ENCODE data around the gene PRSS2.
A peak's percentile ranks its signal among the peaks of the same experiment; 100 is the strongest.
"Not testable (repeated sequence)": the region's sequence is repeated elsewhere in the genome, so short reads cannot be mapped to it uniquely, and the experiment has no call there.

PRSS2 gene

DNA sequence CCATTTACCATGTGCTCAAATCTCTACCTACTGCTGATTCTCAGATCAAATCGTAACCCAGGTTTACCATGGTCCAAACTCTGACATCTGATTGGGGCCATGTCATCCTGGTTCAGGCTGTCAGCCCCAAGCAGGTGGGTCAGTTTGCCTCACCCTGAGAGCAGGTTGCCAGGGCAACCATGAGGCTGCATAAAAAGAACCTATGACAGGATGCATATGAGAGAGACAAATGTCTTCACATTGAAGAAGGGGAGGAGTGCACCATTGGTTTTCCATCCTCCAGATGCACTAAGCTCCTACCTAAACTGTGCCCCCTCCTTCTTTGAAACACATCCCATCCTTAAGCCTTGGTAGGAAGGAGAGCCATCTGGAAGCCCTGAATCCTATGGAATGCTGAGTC lies 11.3 kb upstream of the PRSS2 start:
- DNase-seq (ENCODE audit: low spot score), result peak; percentile 13

DNA sequence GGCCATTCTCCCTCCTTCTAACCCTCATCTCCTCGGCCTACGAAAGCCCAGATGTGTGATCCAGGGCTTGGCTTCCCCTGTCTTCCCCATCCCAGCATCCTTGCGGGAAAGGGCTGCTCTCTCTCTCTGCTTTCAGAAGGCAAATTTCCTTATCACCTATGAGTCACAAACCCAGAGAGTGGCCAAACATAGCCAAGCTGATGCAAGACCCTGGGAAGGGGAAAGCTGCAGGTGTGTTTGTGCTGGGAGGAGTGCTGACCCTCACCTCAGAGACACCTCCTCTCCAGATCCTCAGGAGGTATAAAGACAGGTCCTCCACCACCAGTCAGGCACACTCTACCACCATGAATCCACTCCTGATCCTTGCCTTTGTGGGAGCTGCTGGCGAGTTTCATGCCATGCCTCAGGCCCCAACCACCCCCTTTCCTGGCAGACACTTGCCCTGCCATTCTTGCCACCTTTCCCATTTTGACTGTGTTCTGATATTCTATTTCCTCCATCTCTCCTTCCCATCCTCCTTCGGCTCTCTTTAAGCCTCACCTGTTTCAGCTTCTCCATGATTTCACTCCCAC lies 10.6 kb upstream of the PRSS2 start:
- DNase-seq (ENCODE audit: low spot score), result no peak

DNA sequence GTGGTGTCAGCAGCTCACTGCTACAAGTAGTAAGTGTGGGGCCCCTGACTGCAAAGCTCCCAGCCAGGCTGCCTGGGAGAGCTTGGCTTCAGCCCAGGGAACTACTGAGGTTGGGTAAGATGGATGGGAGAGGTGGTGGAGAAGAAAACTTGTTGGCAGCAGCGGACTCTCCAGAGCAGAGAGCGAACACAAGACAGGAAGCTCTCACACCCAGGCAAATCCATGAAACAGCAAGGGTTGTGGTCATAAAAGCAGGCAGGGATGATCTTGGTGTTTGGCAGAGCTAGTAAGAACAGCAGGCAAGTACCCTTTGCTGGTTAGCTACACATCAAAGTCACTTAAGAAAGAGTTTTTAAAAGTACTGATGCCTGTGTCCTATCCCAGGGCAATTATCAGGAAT lies 9.2 kb upstream of the PRSS2 start:
- not testable (repeated sequence) for DNase-seq (ENCODE audit: low spot score)

DNA sequence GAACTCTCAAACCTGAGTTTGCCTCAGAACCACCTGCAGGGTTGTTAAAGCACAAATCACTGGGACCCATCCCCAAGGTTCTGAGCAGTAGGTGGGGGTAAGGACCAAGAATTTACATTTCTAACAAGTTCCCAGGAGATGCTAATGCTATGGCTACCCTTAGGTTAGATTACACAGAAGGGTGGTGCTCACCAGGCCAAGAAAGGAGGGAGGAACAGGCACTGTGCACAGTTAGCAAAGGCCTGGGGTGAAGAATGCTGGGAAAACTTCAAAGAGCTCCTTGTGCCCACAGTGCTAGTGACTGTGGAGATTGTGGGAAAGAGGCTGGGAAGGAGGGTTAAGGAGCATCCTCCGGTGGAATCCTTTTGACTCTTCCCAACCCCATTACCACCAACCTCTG lies 8.7 kb upstream of the PRSS2 start:
- no peak for DNase-seq (ENCODE audit: low spot score)

DNA sequence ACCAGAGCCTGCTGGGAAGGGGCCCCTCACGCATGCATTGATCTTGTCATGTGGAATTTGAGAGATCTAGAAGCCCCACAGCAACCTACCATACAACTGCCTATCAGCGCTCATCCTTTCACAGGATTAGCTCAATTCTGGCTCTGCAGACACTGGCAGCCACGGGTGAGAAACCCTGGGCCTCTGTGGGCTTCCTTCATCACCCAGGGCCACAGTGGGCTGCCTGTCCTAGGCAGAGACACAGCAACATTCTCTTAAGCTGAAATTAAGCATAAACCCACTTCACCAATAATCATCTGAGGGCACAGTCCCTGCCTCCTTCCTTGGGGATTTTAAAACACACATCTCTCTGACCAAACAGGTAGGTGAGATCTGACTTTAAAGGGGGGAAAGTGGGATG lies 3.3 kb upstream of the PRSS2 start:
- no peak for DNase-seq (ENCODE audit: low spot score)

DNA sequence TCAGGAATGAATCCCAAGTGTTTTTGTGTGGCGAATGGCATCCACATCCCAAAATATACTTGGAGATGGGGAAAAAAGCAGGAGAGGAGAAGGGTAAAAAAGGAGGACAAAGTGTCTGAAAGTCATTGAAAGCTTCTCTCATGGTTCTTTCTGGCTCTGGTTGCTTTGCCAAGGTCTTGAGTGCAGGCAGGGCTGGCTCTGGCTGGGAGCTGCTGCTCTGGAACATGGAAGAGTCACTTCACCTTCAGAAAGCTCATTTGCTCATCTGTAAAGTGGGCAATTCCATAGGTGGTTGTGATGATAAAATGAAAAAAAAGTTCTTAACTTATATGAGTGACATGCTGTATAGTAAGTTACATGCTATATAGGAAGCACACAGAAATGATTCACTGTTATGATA lies 2.9 kb upstream of the PRSS2 start:
- no peak for DNase-seq (ENCODE audit: low spot score)

DNA sequence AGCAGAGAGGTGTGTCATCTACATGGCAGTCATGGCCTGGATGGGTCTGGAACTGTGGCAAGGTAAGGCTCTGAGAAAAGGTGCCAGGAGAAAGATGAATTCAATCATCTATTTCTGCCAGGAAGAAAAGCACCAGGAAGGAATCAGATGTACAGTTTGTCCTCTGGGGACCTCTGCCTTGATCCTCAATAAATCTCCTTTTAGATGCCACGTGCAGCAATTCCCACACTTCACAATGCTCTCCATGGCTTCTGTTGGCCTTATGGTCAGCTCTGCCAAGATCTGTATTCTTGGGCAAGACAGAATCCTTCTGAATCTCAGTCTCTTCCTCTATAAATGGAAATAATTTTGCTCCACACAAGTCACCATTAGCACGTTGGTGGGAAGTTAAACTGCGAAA lies 1.9 kb upstream of the PRSS2 start:
- not testable (repeated sequence) for DNase-seq (ENCODE audit: low spot score)

DNA sequence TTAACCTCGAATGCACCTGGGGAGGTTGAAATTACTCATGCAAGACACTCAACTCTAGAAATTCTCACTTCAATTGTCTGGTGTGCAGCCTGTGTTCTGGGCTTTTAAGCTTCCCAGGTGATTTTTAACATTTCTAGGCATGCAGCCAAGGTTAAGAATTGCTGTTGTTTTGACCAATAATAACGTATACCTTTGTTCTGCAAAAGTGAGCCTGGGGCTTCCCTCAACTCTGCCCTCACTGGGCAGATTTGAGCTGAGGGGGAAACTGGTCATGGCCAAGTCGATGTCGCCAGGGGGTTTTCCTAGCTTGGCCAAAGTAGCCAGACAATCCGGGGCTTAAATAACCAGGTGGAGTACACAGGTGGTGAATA lies 568 bp downstream of the PRSS2 start:
- peak; percentile 29 for DNase-seq (ENCODE audit: low spot score)

DNA sequence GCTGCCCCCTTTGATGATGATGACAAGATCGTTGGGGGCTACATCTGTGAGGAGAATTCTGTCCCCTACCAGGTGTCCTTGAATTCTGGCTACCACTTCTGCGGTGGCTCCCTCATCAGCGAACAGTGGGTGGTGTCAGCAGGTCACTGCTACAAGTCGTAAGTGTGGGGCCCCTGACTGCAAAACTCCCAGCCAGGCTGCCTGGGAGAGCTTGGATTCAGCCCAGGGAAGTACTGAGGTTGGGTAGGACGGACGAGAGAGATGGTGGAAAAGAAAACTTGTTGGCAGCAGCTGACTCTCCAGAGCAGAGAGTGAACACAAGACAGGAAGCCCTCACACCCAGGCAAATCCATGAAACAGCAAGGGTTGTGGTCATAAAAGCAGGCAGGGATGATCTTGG lies 1.3 kb downstream of the PRSS2 start:
- no peak for DNase-seq (ENCODE audit: low spot score)

DNA sequence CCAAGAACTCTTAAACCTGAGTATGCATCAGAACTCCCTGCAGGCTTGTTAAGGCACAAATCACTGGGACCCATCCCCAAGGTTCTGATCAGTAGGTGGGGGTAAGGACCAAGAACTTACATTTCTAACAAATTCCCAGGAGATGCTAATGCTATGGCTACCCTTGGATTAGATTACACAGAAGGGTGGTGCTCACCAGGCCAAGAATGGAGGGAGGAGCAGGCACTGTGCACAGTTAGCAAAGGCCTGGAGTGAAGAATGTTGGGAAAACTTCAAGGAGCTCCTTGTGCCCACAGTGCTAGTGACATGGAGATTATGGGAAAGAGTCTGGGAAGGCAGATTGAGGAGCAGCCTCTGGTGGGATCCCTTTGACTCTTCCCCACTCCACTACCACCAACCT lies 1.9 kb downstream of the PRSS2 start:
- no peak for DNase-seq (ENCODE audit: low spot score)

DNA sequence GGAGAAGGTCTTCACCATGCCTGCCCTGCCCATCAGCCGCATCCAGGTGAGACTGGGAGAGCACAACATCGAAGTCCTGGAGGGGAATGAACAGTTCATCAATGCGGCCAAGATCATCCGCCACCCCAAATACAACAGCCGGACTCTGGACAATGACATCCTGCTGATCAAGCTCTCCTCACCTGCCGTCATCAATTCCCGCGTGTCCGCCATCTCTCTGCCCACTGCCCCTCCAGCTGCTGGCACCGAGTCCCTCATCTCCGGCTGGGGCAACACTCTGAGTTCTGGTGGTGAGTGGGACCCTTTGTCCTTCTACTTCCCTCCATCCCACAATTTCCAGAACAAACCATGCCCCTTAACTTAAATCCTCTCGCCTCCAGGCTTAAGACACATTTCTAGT lies 2.5 kb downstream of the PRSS2 start:
- no peak for DNase-seq (ENCODE audit: low spot score)

DNA sequence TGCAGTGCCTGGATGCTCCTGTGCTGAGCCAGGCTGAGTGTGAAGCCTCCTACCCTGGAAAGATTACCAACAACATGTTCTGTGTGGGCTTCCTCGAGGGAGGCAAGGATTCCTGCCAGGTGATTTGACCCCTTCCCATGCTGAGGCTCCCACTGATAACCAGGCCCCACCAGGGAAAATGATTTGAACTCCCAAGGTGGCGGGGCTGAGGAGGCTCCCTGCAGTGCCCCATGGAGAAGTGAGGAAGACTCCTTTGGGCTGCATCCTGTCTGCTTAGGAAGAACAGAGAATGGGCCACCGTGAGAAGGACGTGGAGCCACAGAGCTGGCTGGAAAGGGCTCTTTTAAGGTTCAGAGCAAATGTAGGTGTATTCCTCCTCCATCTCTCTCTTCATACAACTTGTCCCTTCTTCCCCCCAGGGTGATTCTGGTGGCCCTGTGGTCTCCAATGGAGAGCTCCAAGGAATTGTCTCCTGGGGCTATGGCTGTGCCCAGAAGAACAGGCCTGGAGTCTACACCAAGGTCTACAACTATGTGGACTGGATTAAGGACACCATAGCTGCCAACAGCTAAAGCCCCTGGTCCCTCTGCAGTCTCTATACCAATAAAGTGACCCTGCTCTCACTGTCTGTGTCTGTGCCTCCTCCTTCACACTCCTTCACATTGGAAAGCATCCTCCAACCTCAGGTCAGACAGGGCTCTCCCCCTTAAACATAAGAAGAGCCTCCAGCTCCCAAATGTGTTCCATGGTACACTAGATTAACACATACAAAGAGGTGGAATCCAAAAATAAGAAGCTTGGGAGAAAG lies 3.4 kb downstream of the PRSS2 start:
- no peak for DNase-seq (ENCODE audit: low spot score)

DNA sequence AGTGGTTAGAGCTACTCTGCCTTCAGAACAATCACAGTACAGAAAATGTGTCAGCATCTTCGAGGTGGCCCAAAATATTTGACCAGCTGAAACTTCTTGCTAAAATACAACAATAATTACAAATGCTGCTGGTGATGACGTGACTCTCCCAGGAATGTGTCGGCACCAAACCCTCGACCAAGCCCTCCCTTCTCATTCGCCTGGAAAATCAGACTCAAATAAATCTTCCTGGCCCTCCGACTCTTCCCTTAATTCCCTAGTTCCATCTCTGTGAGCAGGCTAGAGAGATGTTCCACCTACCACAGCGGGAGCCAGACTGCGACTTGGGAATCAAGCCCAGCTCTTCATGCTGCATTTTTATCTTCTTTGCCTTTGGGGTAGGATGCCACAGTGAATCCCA lies 4.1 kb downstream of the PRSS2 start:
- no peak for DNase-seq (ENCODE audit: low spot score)

DNA sequence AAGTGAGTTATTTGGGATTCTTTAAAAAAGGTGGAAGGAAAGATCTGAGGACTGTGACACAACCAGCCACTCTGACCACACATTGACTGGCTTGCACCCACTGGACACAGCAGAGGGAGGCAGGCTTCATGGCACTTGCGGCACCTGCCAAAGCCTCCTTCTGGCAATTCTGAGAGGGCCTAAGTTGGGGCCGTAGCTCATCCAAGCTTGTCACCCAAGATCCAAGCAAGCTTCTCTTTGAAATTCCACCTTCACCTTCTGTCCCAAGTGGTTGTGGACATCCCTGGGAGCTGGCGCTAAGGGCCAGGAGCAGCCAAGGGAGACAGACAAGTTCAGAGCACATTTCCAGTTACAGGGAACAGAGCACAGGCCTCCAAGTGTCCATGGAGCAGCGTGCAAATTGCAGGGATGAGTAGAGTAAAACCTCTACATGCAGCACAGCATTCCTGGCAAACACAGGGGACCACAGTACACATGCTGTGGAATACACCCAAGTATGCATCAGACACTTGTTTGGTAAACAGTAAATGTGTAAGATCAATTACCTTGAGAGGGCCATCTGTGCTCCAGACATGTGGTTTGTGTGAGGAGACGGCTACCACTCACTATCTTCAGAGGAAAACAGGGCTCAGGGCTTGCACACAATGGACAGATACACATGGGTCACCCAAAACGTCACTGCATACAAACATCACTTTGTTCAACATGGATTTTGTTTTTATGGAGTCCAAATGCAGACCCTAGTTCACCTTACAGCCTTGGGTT lies 4.8 kb downstream of the PRSS2 start:
- DNase-seq (ENCODE audit: low spot score), result not testable (repeated sequence)

DNA sequence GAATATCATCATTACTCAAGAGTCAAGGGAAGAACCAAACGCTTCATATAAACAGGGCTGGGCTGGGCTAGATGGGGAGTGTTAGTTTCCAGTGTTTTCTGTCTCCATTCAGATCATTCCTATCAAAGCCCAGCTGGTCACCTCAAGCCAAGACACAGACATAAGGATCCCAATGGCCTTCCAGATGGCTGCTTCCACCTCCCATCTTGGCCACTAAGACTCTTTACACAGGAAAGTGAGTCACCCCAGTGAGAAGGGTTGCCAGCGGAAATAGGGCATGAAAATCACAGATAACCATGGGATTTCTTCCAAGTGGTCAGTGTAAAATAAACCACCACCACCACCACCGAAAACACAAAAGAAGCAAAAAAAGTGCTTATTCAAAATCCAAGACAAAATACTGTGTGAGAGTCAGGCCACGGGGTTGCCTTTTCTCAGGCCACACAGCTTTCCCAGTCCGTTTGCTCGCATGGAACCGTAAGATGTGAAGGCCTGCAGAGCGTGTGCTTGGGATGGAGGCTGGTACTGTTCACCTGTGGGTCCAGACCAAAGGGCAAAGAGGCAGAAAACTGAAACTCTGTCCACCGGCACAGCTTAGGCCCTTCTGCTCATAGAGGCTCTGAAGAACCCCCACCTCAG lies 5.6 kb downstream of the PRSS2 start:
- no peak for DNase-seq (ENCODE audit: low spot score)

DNA sequence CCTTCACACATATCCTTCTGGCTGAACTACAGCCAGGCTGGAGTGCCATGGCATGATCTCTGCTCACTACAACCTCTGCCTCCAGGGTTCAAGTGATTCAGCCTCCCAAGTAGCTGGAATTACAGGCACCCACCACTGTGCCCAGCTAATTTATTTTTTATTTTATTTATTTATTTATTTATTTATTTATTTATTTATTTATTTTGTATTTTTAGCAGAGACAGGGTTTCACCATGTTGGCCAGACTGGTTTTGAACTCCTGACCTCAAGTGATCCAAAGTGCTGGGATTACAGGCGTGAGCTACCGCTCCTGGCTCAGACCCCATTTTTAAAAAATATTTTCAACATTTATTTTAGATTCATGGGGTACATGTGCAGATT lies 6.1 kb downstream of the PRSS2 start:
- not testable (repeated sequence) for DNase-seq (ENCODE audit: low spot score)

DNA sequence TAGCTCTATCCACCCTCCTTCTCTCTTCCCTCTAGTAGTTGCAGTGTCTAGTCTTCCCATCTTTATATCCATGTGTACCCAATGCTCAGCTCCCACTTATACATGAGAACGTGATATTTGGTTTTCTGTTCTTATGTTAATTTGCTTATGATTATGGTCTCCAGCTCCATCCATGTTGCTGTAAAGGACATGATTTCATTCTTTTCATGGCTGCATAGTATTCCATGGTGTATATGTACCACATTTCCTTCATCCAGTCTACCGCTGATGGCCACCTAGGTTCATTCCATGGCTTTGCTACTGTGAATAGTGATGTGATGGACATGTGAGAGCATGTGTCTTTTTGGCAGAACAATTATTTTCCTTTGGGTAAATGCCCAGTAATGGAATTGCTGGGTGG lies 6.5 kb downstream of the PRSS2 start:
- no peak for DNase-seq (ENCODE audit: low spot score)

DNA sequence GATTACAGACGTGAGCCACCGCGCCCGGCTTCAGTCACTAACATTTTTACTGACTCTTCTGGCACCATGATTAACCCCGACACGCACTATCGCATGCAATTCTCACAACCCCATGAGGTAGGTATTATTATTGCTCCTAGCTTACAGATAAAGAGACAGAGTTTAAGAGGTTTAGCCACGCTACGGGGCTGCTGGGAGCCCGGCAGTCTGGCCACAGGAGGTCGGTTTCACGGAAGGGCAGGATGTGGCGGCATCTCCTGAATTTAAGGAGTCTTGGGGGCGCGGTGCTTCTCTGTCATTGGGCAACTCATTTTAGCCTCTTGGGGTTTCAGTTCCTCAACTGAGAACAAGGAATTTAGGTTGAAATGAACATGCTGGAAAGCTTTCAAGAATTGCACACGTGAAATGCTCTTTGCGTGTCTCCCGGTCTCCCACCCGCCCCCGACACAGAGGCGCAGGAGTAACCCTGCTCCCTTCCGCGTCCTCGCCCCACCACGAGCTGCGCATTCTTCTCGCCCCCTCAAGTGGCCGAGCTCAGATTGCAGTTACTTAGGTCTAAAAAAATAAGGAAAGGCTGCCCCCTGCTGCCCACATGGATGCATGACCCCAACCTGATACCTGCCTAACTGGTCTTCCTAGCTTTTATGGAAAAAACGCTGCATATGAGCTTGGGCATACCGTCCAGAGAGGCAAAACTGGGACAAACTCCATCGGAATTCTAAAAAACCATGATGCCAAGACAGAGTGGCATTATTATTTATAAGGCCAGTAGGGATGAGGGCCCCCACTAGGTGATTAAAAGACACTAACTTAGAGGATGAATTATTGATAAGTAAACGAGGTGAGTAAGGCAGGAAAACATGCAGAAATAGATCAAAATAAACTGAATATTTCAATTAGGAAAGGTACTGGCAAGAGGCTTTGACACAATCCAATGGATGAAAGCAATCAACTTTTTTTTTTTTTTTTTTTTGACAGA lies 12.4 kb downstream of the PRSS2 start:
- DNase-seq (ENCODE audit: low spot score), result peak; percentile 98

DNA sequence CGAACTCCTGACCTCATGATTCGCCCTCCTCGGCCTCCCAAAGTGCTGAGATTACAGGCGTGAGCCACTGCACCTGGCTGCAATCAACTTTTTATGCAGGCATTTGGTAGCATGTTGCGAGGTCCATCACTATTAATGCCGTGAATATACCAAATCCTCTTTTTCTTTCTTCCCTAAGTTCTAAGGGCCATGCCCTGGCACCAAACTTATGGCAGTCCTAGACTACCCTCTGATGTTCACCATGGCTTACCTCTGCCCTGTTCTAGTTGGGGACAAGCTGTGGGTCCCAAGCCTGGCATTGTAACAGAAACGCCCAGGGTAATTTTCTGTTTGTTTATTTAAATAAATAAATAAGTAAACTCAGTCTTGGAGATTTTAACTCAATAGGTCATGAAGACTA lies 13.3 kb downstream of the PRSS2 start:
- no peak for DNase-seq (ENCODE audit: low spot score)

DNA sequence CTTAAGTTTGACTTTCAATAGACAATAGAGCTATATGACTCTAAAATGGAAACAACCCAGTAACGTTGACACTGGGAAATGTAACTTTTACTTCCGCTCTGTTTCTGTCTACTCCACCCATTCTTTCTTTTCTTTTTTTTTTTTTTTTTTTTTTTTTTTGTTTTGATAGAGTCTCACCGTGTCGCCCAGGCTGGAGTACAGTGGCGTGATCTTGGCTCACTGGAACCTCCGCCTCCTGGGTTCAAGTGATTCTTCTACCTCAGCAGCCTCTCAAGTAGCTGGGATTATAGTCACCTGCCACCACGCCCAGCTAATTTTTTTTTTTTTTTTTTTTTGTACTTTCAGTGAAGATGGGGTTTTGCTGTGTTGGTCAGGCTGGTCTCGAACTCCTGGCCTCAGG lies 13.9 kb downstream of the PRSS2 start:
- DNase-seq (ENCODE audit: low spot score), result no peak

DNA sequence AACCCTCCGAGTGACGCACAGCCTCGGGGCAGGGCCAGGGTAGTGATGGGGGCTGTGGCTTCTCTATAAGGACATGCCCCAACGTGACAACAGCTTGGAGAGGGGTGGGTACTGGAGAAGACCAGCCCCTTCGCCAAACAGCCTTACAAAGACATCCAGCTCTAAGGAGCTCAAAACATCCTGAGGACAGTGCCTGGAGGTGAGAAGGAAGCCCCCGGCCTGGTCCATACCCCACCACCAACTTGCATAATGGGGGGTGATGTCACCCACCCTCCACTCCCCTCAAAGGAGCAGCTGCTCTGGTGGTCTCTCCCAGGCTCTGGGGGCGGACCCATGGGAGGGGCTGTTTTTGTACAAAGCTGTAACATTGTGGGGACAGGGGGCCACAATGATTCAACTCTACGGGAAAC lies 15.1 kb downstream of the PRSS2 start:
- DNase-seq (ENCODE audit: low spot score), result peak; percentile 91
